Nephron (organoid): Measurements from ENCODE around the gene PLXNB1.

Experiments used
- H3K27ac Mint-ChIP-seq, 3 experiments: 2 replicates each; pipeline ENCODE4 v1.8.0; 2020; ENCODE audit warnings: mixed read lengths in 3 of 3, mild to moderate bottlenecking in 2 of 3, moderate library complexity in 1 of 3
- H3K27me3 Mint-ChIP-seq: 2 replicates; pipeline ENCODE4 v1.8.0; 2021; ENCODE audit warnings: low read depth, mild to moderate bottlenecking, moderate library complexity, mixed read lengths
- H3K36me3 Mint-ChIP-seq: 2 replicates; pipeline ENCODE4 v1.8.0; 2020; ENCODE audit warnings: low read depth, mixed read lengths
- H3K4me1 Mint-ChIP-seq: 2 replicates; pipeline ENCODE4 v1.8.0; 2020; ENCODE audit warnings: mixed read lengths
- H3K4me3 Mint-ChIP-seq, 3 experiments: 2 replicates each; pipeline ENCODE4 v1.8.0; 2020; ENCODE audit warnings: mild to moderate bottlenecking in 3 of 3, mixed read lengths in 3 of 3, moderate library complexity in 2 of 3
- H3K9me3 Mint-ChIP-seq: 2 replicates; pipeline ENCODE4 v1.8.0; 2020; ENCODE audit warnings: mixed read lengths
- CTCF ChIP-seq, 3 experiments: fragments of 200-600 bp; sonication (generic); IDR thresholded peaks; one replicate each; pipeline ENCODE4 v1.5.0; 2021; ENCODE audit warnings: antibody characterized with exemption in 3 of 3; ENCODE audit not compliant: unreplicated experiment in 3 of 3

Gene PLXNB1

DNA sequence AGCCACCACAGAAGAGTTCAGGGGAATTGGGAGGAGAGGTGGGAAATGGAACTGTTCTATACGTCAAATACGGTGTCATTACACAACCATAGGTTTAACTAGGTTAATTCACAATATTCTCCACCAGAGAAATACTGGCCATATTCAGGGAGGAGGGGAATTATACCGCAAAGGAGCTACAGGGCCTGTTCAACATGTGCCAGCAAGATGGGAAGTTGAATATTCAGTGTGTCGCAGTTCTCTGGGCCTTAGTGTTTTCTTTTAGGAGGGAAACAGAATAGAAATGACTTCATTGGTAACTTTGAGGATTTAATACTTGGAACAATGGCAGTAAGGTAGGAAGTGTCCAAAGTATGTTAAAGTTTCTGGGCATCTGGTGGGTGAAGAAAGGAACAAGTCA lies 75.9 kb downstream of the PLXNB1 start:
- Mint-ChIP-seq H3K27ac (no peak overlapping the region), H3K27me3 (peaks cover 6% of the 10 kb centered on the region), H3K9me3 (no peaks in the 10 kb centered on the region), H3K4me1 (no peaks in the 10 kb centered on the region), H3K36me3 (no peaks in the 10 kb centered on the region), H3K4me3 (no peak overlapping the region)
- TF ChIP-seq CTCF (IDR thresholded peaks at IDR 0.05; ENCODE audit: unreplicated experiment in 3 of 3), result no peak
